ENCODE results near the gene FIGN.

The FIGN gene

DNA sequence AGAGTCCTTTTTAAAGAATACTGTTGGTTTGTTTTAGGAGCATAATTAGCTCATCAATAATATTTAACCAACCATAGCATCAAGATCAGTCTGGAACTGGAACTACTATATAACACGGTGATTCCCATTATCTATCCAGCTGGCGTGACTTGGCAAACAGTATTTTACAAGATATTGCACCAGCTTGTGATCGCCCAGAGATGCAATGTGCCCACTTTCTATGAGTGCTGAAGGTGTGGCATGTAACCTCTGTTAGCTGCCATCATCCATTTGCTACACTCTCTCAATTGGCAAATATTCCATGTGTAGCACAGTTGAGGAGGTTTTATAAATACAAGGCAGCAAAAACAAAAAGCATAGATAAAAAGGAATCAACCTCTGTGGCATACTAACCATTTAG is 64.9 kb downstream of the FIGN start:
- no peak overlapping the region for H3K4me3 Mint-ChIP-seq
- H3K36me3 Mint-ChIP-seq (ENCODE audit: low read depth): no peaks in the 10 kb centered on the region
- H3K27ac Mint-ChIP-seq: no peak overlapping the region
- no peaks in the 10 kb centered on the region for H3K9me3 Mint-ChIP-seq
- H3K4me1 Mint-ChIP-seq (ENCODE audit: low read depth): no peaks in the 10 kb centered on the region
- no peaks in the 10 kb centered on the region for H3K27me3 Mint-ChIP-seq

DNA sequence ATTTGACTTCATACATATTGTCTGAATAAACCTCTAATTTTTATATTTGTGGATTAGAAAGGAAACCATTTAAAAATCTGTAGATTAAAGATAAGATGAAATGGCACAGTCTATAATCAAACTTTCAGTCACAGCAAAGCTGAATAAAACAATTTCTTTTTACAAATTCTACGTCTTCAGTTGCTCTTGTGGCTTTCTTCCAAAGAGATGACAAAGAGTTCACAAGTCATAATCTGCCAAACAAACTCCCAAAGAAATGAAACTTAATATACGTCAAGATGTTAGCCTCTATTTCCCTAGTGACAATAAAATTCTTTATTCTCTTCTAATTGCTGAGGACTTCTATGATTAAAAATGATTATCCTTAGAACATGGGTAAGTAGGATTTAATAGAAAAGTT is 66.3 kb downstream of the FIGN start:
- Mint-ChIP-seq H3K4me3 (no peak overlapping the region), H3K27me3 (no peaks in the 10 kb centered on the region), H3K4me1 (ENCODE audit: low read depth) (no peaks in the 10 kb centered on the region), H3K36me3 (ENCODE audit: low read depth) (no peaks in the 10 kb centered on the region), H3K9me3 (no peaks in the 10 kb centered on the region), H3K27ac (no peak overlapping the region)

DNA sequence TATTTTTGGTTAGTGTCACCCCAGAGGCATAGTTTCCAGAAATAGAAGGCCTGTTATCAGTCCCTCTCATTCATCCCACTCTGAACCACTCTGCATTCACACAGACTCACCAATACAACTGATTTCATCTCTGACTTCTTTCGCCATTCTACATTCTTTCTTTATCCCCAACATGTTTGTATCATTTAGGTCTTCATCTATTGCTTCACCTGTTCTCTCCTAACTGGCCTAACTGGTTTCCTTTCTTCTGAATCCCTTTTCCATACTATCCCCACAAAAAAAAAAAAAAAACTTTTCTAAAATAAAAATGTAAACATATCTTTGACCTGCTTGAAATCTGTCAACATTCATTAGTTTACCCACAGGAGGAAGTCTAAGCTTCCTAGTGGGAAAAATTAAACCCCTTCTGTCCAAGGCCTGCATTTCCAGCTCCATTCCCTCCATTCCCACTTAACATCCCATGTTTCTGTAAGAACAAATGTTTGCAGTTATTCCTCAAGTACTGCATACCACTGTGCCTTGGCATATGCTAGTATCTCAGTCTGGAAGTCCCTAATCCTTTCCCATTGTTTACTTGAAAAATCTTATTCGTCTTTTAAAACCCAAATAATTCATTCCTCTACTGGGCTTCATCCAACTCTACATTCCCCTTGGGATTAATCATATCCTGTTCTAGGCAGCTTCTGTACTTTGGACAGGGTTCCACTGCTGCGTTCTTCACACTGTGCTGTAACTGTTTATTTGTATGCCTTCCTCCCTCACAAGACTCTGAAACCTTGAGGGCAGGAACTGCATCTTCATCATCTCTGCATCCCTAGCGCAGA is 68.5 kb downstream of the FIGN start:
- no peaks in the 10 kb centered on the region for H3K36me3 Mint-ChIP-seq (ENCODE audit: low read depth)
- no peaks in the 10 kb centered on the region for H3K9me3 Mint-ChIP-seq
- H3K27ac Mint-ChIP-seq: no peak overlapping the region
- H3K27me3 Mint-ChIP-seq: no peaks in the 10 kb centered on the region
- H3K4me1 Mint-ChIP-seq (ENCODE audit: low read depth): no peaks in the 10 kb centered on the region
- H3K4me3 Mint-ChIP-seq: no peak overlapping the region

DNA sequence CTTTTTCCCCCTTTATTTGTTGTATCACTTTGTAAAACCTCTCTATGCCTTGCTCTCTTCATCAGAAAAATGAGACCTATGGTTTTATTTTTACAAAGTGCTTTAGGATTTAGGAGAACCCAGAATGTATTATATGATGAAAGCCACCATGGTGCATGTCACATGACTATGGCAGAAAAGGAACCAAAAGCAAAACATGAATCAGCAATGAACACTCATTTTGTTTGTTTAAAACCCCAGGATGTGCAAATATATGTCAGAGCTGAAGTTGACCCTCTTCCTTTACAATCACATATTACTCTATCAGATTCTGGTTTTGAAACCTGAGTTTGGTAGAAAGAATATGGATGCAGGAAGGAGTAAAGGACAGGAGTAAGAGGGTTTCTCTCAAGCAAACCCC is 70.0 kb downstream of the FIGN start:
- Mint-ChIP-seq H3K9me3 (peaks cover 7% of the 10 kb centered on the region), H3K36me3 (ENCODE audit: low read depth) (no peaks in the 10 kb centered on the region), H3K4me3 (no peak overlapping the region), H3K27ac (no peak overlapping the region), H3K4me1 (ENCODE audit: low read depth) (no peaks in the 10 kb centered on the region), H3K27me3 (no peaks in the 10 kb centered on the region)

DNA sequence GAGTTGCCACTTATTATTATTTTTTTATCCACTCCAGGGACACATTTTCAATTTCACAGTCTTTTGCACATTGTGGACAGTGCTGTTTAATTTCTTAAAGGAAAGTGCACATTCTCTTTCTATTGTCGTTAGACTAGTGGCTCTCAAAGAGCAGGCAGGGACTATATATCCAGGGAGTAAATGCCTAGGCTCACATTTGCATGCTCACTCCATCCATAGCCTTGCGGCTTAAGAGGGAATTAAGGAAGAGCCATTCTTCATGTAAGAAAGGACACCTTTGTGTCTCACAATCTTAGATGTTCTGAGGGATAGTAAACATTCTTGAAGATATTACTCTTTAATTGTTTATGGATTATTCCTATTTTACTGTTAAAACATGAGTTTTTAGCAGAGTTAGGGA is 70.8 kb downstream of the FIGN start:
- H3K27ac Mint-ChIP-seq: no peak overlapping the region
- no peak overlapping the region for H3K4me3 Mint-ChIP-seq
- H3K9me3 Mint-ChIP-seq: peaks cover 11% of the 10 kb centered on the region
- no peaks in the 10 kb centered on the region for H3K36me3 Mint-ChIP-seq (ENCODE audit: low read depth)
- H3K4me1 Mint-ChIP-seq (ENCODE audit: low read depth): no peaks in the 10 kb centered on the region
- no peaks in the 10 kb centered on the region for H3K27me3 Mint-ChIP-seq

DNA sequence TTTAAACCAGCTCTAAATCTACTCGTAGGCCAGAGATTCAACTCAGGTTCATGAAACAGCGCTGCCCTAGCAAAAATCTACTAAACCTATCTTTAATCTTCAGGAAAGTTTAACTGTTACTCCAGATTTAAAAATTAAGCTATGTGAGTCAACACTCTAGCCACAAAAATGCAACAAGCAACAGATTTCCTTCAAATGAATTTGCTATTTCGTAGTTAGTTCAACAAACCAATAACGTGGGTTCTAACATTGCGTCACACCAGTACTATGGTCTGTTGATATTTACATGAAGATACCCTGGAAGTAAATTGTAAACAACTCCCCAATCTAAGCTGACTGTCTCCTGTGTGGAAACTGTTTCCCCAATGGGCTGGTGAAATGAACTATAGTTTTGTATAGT is 71.2 kb downstream of the FIGN start:
- Mint-ChIP-seq H3K4me1 (ENCODE audit: low read depth) (no peaks in the 10 kb centered on the region), H3K27ac (no peak overlapping the region), H3K36me3 (ENCODE audit: low read depth) (no peaks in the 10 kb centered on the region)

DNA sequence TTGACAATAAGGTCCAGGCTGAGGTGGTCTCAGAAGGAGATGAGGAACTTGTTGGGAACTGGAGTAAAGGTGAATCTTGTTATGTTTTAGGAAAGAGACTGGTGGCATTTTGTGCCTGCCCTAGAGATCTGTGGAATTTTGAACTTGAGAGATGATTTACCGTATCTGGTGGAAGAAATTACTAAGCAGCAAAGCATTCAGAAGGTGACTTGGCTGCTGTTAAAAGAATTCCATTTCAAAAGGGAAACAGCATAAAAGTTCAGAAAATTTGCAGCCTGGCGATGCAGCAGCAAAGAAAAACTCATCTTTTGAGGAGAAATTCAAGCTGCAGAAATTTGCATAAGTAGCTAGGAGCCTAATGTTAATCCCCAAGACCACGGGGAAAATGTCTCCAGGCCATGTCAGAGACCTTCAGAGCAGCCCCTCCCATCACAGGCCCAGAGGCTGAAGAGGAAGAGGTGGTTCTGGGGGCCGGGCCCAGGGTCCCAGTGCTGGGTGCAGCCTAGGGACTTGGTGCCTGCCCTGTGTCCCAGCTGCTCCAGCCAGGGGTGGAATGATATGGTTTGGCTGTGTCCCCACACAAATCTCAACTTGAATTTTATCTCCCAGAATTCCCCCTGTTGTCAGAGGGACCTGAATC is 73.5 kb downstream of the FIGN start:
- H3K9me3 Mint-ChIP-seq: peaks cover 11% of the 10 kb centered on the region
- H3K4me3 Mint-ChIP-seq: no peak overlapping the region
- no peaks in the 10 kb centered on the region for H3K36me3 Mint-ChIP-seq (ENCODE audit: low read depth)
- no peaks in the 10 kb centered on the region for H3K27me3 Mint-ChIP-seq
- H3K4me1 Mint-ChIP-seq (ENCODE audit: low read depth): no peaks in the 10 kb centered on the region
- H3K27ac Mint-ChIP-seq: no peak overlapping the region

More for the DNA sequence above, 71.2 kb downstream of the FIGN start:
- no peak overlapping the region for H3K4me3 Mint-ChIP-seq
- peaks cover 11% of the 10 kb centered on the region for H3K9me3 Mint-ChIP-seq
- H3K27me3 Mint-ChIP-seq: no peaks in the 10 kb centered on the region

DNA sequence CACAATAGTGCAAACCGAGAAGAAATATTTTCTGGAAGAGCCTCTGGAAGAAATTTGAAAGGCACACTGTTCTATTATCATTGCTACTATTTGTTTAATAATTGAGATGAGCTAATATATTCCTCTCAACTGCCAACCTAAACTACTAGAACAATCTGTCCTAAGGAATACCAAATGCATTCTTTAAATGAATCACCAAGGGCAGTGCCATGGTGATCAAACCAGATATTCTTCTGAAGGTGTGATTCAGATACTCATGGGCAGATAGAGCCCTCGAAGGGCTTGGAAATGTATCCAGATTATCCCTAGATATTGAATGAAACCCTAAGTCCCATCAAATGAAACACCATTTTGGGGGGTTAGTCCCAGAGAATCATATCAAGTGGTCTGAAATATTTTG is 76.6 kb downstream of the FIGN start:
- H3K27ac Mint-ChIP-seq: no peak overlapping the region
- no peaks in the 10 kb centered on the region for H3K27me3 Mint-ChIP-seq
- no peak overlapping the region for H3K4me3 Mint-ChIP-seq
- peaks cover 11% of the 10 kb centered on the region for H3K9me3 Mint-ChIP-seq
- no peaks in the 10 kb centered on the region for H3K4me1 Mint-ChIP-seq (ENCODE audit: low read depth)
- no peaks in the 10 kb centered on the region for H3K36me3 Mint-ChIP-seq (ENCODE audit: low read depth)

DNA sequence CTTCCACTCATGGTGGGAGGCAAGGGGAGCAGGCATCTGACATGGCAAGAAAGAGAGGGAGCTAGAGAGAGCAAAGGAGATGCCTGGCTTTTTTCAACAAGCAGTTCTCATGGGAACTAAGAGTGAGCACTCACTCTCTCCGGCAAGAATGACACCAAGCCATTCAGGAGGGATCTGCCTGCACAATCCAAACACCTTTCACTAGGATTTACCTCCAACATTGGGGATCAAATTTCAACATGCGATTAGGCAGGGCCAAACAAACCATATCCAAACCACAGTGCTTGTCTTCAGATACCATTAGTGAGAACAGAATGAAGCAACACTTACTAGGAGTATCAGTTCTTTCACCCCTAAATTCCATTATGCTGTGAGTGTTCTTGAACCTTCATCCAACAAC is 77.3 kb downstream of the FIGN start:
- H3K4me1 Mint-ChIP-seq (ENCODE audit: low read depth): no peaks in the 10 kb centered on the region
- no peaks in the 10 kb centered on the region for H3K36me3 Mint-ChIP-seq (ENCODE audit: low read depth)
- H3K27ac Mint-ChIP-seq: no peak overlapping the region
- peaks cover 11% of the 10 kb centered on the region for H3K9me3 Mint-ChIP-seq
- no peaks in the 10 kb centered on the region for H3K27me3 Mint-ChIP-seq
- H3K4me3 Mint-ChIP-seq: no peak overlapping the region

DNA sequence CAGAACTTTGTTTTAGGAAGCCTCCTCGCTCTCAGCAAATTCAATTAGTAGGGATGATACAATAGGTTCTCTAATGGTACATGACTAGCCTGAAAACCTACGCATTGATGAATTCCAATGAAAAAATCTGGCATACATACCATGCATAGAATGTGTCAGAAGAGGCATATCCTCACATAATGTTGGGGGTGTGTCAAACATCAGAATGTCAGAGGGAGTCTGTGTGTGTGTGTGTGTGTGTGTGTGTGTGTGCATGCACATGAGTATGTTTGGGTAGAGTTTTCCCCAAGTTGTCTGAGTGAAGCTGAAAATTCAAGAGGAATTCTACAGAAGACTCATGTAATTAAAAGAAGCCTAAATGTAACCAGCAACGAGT is 78.5 kb downstream of the FIGN start:
- H3K4me3 Mint-ChIP-seq: no peak overlapping the region
- peaks cover 11% of the 10 kb centered on the region for H3K9me3 Mint-ChIP-seq
- H3K27ac Mint-ChIP-seq: no peak overlapping the region
- no peaks in the 10 kb centered on the region for H3K36me3 Mint-ChIP-seq (ENCODE audit: low read depth)
- no peaks in the 10 kb centered on the region for H3K27me3 Mint-ChIP-seq
- no peaks in the 10 kb centered on the region for H3K4me1 Mint-ChIP-seq (ENCODE audit: low read depth)

DNA sequence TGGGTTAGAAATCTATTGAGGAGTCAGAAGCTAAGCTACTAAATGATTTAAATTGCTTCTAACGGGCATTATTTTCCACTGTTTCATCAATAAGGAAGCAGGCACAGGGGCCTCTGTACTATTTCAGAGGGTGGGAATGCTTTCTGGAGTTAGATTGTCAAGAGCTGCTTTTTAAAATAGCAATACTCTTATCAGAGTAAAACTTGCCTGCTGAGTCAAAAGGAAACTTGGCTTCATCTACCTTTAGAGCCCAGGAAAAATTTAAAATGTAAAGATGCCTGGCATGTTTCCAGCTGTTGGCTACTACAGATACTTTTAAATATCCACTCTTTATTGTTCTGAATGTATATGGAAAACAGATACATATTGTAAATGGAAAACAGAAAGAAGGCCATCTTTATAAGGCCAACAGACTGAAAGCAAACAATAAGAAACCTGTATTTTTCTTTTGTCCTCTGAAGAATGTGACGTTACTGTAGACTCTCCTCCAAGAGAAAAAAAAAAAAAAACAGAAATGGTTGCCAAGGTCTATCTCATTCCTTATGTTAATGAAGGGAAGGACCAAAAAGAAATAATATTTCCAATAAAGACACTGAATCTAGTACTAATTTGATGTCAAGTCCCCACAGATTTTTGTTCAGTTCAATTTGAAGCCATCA is 79.1 kb downstream of the FIGN start:
- Mint-ChIP-seq H3K4me3 (no peak overlapping the region), H3K9me3 (peaks cover 8% of the 10 kb centered on the region), H3K27ac (no peak overlapping the region), H3K36me3 (ENCODE audit: low read depth) (no peaks in the 10 kb centered on the region), H3K27me3 (no peaks in the 10 kb centered on the region), H3K4me1 (ENCODE audit: low read depth) (no peaks in the 10 kb centered on the region)

DNA sequence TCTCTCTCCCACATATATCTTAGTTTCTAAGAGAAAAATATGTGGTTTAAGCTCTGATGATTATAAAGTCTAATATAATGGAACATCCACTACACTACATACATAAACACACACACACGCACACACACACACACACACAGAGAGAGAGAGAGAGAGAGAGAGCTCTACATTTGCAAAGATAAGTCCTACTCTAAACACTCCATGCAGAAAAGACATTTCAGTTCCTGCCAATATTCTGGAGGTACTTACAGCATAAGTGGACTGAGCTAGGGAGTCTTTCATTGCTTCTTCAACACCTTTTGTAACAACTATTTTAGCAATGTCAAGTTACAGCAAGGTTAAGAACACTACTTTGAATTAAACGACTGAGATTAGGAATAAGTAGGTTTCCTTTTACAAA is 80.1 kb downstream of the FIGN start:
- peaks cover 4% of the 10 kb centered on the region for H3K9me3 Mint-ChIP-seq
- H3K4me3 Mint-ChIP-seq: no peak overlapping the region
- H3K27ac Mint-ChIP-seq: no peak overlapping the region
- no peaks in the 10 kb centered on the region for H3K36me3 Mint-ChIP-seq (ENCODE audit: low read depth)
- H3K4me1 Mint-ChIP-seq (ENCODE audit: low read depth): no peaks in the 10 kb centered on the region
- no peaks in the 10 kb centered on the region for H3K27me3 Mint-ChIP-seq

DNA sequence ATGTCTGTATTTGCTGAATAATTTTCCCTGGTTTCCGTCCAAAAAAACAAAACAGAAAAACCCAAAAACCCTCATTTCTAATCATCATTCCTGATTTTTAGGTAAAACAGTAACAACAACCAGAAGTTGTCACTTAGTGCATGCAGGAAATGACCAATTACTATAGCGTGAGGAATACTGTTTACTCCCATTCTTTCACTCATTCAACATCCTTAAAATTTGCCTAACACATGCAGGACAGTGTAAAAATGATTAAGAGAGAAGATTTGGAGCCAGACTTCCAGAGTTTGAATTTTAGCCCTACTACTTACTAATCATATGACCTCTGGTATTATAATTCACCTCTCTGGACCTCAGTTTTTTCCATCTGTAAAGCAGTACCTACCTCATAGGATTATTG is 83.1 kb downstream of the FIGN start:
- Mint-ChIP-seq H3K27me3 (no peaks in the 10 kb centered on the region), H3K4me3 (no peak overlapping the region), H3K4me1 (ENCODE audit: low read depth) (no peaks in the 10 kb centered on the region), H3K27ac (no peak overlapping the region), H3K36me3 (ENCODE audit: low read depth) (no peaks in the 10 kb centered on the region), H3K9me3 (no peaks in the 10 kb centered on the region)

DNA sequence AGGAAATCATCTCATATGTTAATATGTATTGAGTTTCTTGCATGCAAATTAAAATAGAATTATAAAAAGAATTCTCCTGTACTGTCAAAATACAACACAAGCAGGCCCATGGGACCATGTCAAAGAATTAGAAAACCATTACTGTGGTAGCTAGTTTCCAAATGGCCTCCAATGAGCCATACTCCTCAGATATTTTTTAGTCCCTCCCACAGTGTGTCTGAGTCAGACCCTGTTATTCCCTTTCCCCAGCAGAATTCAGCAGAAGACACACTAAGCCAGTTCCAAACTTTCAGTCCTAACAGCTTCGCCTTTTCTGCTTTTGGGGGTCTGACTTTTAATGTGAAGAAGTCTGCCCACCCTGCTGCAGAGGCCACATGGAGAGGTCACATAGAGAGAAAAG is 86.7 kb downstream of the FIGN start:
- no peak overlapping the region for H3K27ac Mint-ChIP-seq
- H3K27me3 Mint-ChIP-seq: no peaks in the 10 kb centered on the region
- no peak overlapping the region for H3K4me3 Mint-ChIP-seq
- no peaks in the 10 kb centered on the region for H3K36me3 Mint-ChIP-seq (ENCODE audit: low read depth)
- no peaks in the 10 kb centered on the region for H3K9me3 Mint-ChIP-seq
- H3K4me1 Mint-ChIP-seq (ENCODE audit: low read depth): no peaks in the 10 kb centered on the region

DNA sequence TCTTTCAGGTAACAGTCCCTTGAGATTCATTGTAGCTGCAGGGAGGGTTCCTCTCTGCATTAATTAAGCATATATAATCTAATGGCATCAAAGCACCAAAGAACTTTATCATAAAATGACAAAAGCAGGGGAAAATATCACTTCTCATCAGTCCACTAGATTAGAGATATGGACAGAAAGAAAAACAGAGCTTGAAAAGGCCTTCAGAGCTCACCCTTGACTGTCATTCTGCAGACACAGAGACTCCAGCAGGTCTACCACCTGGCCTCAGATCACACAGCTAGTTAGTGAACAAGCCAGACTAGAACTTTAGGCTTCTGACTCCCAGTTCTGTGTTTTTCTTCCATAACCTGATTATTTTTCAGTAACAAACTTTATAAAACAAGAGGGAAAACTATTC is 88.5 kb downstream of the FIGN start:
- no peak overlapping the region for H3K27ac Mint-ChIP-seq
- H3K27me3 Mint-ChIP-seq: no peaks in the 10 kb centered on the region
- no peaks in the 10 kb centered on the region for H3K9me3 Mint-ChIP-seq
- no peaks in the 10 kb centered on the region for H3K4me1 Mint-ChIP-seq (ENCODE audit: low read depth)
- H3K4me3 Mint-ChIP-seq: no peak overlapping the region
- no peaks in the 10 kb centered on the region for H3K36me3 Mint-ChIP-seq (ENCODE audit: low read depth)
